ENCODE measurements around the gene ACCSL. TPM values are rescaled to one million over a fixed set of nuclear protein-coding genes. Genes with fewer than 3 reads are reported as not detected.

ACCSL gene
- total RNA-seq: not detected in 2 replicates

DNA sequence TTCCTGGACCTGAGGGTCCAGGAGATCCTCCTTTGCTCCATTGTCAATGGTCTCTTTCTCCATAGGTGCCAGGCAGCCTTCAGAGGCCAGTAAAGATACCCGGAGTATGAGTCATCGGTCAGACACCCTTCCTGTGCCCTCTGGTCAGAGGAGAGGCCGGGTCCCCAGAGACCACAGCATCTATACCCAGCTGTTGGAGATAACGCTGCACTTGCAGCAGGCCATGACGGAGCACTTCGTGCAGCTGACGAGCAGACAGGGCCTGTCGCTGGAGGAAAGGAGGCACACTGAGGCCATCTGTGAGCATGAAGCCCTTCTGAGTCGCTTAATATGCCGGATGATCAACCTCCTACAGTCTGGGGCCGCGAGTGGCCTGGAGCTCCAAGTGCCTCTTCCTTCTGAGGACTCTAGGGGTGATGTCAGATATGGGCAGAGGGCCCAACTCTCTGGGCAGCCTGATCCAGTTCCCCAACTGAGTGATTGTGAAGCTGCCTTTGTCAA is at the start of gene ACCSL:
TSS of gene ACCSL (plus strand) at position 51 of the 501 bp plus-strand sequence. CDS start at position 107, 56 bp downstream.

DNA sequence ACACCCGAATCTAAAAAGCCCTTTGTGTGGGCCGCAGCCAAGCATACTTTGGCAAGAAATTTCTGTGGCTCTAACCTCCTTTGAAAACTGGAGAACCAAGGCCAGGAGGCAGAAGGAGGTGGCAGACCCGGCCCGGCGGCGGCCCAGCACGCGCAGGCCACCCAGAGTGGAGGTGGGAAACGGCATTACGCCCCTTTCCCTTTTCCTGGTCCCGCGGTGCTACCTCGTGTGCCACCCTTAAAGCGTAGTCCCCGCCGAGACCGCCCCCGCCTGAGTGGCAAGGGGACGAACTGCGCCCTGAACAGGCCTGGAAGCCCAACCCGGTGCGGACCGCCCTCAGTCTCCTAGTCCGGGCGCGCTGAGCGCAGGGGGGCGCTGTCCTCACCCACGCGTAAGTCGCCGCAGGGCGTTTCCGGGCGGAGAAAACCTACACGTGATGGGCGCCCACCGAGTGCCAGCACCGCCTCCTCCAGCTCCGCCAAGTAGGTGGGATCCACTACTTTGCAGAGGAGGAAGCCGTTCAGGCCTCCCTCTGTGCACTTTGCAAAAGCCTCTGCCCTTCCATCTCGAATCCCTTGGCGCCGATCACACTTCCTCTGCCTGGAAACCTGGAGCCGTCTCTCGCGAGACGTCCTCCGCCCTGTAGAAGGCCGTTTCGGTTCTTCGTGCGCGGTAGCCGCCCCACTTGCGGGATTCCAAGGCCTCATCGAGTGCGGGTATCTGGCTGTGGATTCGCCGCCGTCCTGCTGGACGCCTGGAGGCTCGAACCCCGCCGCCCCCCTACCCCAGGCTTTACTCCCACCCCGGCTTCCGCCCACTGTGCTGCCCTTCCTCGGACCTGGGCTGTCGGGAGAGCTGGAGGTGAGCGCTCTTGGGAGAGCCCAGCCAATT is 18.3 kb downstream of the ACCSL start, which contains the start of gene ACCS:
TSS of gene ACCS (plus strand) at position 430 of the 891 bp plus-strand sequence. CDS start 1,358 bp downstream, outside the sequence.

DNA sequence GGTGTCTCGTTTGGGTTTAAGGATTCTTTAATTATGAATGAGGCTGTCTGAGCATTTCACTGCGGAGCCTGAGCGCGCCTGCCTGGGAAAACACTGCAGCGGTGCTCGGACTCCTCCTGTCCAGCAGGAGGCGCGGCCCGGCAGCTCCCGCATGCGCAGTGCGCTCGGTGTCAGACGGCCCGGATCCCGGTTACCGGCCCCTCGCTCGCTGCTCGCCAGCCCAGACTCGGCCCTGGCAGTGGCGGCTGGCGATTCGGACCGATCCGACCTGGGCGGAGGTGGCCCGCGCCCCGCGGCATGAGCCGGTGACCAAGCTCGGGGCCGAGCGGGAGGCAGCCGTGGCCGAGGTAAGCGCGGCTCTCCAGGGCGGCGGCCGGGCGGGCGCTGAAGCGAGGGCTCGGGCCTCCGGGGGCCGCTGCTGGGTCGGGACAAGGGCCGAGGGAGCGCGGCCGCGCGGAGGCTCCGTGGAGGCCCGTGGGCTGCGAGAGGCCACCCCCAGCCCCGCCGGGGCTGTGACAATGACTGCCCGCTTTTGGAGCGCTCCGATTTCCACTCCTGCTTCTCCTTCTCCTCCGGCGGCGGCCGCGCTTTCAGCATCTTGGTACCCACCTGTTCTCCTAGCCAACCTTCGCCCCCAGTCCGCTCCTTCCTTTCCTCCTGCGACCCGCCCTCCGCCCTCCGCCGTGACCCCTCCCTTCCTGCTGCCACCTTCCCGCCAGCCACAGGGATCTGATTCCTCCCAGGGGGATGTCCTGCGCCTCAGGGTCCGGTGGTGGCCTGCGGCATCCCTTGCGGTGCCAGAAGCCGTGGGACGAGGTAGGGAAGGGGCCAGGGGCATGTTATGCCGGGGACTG is 48.0 kb downstream of the ACCSL start, which contains the start of gene EXT2:
TSS of gene EXT2 (plus strand) at position 173 of the 854 bp plus-strand sequence. CDS start 12,035 bp downstream, outside the sequence.

Other genes starting within 250 kb of the ACCSL start
- gene ALKBH3, start 167.2 kb upstream of the ACCSL start, total RNA-seq: 30.7 and 36.4 TPM in 2 replicates
- 35.7 and 37.6 TPM in 2 replicates for gene C11orf96, start 105.3 kb upstream of the ACCSL start, total RNA-seq
- gene ACCS, start 18.3 kb downstream of the ACCSL start, total RNA-seq: 2.5 and 3.2 TPM in 2 replicates
- 80.7 and 80.8 TPM in 2 replicates for gene EXT2, start 47.7 kb downstream of the ACCSL start, total RNA-seq